LHCN-M2 (cell line): ENCODE results near the gene PSAP. TPM values are rescaled to one million over a fixed set of nuclear protein-coding genes. Genes with fewer than 3 reads are reported as not detected.

Source experiments
- DNase-seq: peaks from one replicate; pipeline ENCODE4 v3.0.0-alpha.2; 2012; ENCODE audit warnings: low read depth
- total RNA-seq: library from RNA; depleted of rRNA; stranded (reverse); fragments of >200 nt; gene quantifications from 2 replicates; pipeline ENCODE4 v1.2.3, GENCODE V29; 2014

PSAP gene
- total RNA-seq, 1 experiment from 2014 or later = 455 TPM

GRCh38 chr10:71810048-71810750 is 40.9 kb downstream of the PSAP start:
- no peak for DNase-seq

- no peak for DNase-seq
Measured at GRCh38 chr10:71809628-71810027, 41.4 kb downstream of the PSAP start.

GRCh38 chr10:71807557-71808510 is 43.2 kb downstream of the PSAP start:
- no peak for DNase-seq

- DNase-seq = no peak
Measured at GRCh38 chr10:71806704-71807556, 44.1 kb downstream of the PSAP start.

- DNase-seq = no peak
Measured at GRCh38 chr10:71805776-71806703, 45.0 kb downstream of the PSAP start.

GRCh38 chr10:71804077-71804476 is 47.0 kb downstream of the PSAP start:
- DNase-seq = no peak

- DNase-seq = no peak
Measured at GRCh38 chr10:71802715-71803488, 48.1 kb downstream of the PSAP start.

- no peak for DNase-seq
Measured at GRCh38 chr10:71802235-71802634, 48.8 kb downstream of the PSAP start.

- DNase-seq = no peak
Measured at GRCh38 chr10:71801361-71801760, 49.7 kb downstream of the PSAP start.

GRCh38 chr10:71799608-71800453 is 51.2 kb downstream of the PSAP start:
- DNase-seq = no peak

- no peak for DNase-seq
Measured at GRCh38 chr10:71799112-71799511, 51.9 kb downstream of the PSAP start.

GRCh38 chr10:71798308-71798624 is 52.8 kb downstream of the PSAP start:
- no peak for DNase-seq

- no peak for DNase-seq
Measured at GRCh38 chr10:71797533-71798307, 53.3 kb downstream of the PSAP start.

GRCh38 chr10:71796749-71797405 is 54.2 kb downstream of the PSAP start:
- DNase-seq = no peak

- DNase-seq = peak; percentile 15
Measured at GRCh38 chr10:71795248-71795647, 55.8 kb downstream of the PSAP start.

GRCh38 chr10:71790749-71791440 is 60.2 kb downstream of the PSAP start:
- DNase-seq = no peak

GRCh38 chr10:71789871-71790270 is 61.2 kb downstream of the PSAP start:
- DNase-seq = no peak
